ENCODE results near the gene PRRC2A.

GRCh38 chr6:31597006-31597405, 23.5 kb upstream of the PRRC2A start:
- TF ChIP-seq, protein P1, sequence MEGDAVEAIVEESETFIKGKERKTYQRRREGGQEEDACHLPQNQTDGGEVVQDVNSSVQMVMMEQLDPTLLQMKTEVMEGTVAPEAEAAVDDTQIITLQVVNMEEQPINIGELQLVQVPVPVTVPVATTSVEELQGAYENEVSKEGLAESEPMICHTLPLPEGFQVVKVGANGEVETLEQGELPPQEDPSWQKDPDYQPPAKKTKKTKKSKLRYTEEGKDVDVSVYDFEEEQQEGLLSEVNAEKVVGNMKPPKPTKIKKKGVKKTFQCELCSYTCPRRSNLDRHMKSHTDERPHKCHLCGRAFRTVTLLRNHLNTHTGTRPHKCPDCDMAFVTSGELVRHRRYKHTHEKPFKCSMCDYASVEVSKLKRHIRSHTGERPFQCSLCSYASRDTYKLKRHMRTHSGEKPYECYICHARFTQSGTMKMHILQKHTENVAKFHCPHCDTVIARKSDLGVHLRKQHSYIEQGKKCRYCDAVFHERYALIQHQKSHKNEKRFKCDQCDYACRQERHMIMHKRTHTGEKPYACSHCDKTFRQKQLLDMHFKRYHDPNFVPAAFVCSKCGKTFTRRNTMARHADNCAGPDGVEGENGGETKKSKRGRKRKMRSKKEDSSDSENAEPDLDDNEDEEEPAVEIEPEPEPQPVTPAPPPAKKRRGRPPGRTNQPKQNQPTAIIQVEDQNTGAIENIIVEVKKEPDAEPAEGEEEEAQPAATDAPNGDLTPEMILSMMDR (IDR thresholded peaks at IDR 0.05): peak in 1 of 3 donors; percentile 20
- TF ChIP-seq POLR2AphosphoS5 (IDR thresholded peaks at IDR 0.05): no peak
